H1 (cell line): ENCODE measurements around the gene NEDD4. TPM values are rescaled to one million over a fixed set of nuclear protein-coding genes. Genes with fewer than 3 reads are reported as not detected.

Experiments
- CTCF ChIA-PET: fragments of 300-600 bp; sonication (Branson Sonifier 250); formaldehyde crosslinking; loops from one replicate; lab custom pipeline; 2021; ENCODE audit not compliant: partially characterized antibody; lab: Charles Lee
- POLR2A ChIA-PET: fragments of 300-600 bp; sonication (Branson Sonifier 250); formaldehyde crosslinking; loops from one replicate; lab custom pipeline; 2021; ENCODE audit warnings: inconsistent platforms; ENCODE audit not compliant: partially characterized antibody; lab: Charles Lee
- DNase-seq, 2 experiments: peaks; one replicate each; pipeline versions ENCODE4 v3.0.0 to v3.0.0-alpha.2; 2010 to 2022; ENCODE audit warnings: low spot score in 2 of 2, low read depth in 1 of 2, mixed read lengths in 1 of 2
- FAIRE-seq: peaks from 2 replicates; lab custom pipeline; 2011; peaks lifted over from hg19 to GRCh38; lab: Jason Lieb, UNC
- H2AFZ ChIP-seq: 2 replicates; pipeline ENCODE4 v1.8.1; 2012; ENCODE audit warnings: low read length, inconsistent platforms
- H2AK5ac ChIP-seq: 2 replicates; pipeline ENCODE4 v1.6.1; 2013; ENCODE audit warnings: low read depth, low read length
- H2BK120ac ChIP-seq: replicated peaks from 2 replicates; pipeline ENCODE3; 2013; ENCODE audit warnings: low read depth, low read length, inconsistent platforms
- H2BK12ac ChIP-seq: 2 replicates; pipeline ENCODE4 v1.6.1; 2013; ENCODE audit warnings: low read depth, low read length
- H2BK15ac ChIP-seq: 2 replicates; pipeline ENCODE4 v1.6.1; 2013; ENCODE audit warnings: low read length
- H2BK20ac ChIP-seq: 2 replicates; pipeline ENCODE4 v1.6.1; 2013; ENCODE audit warnings: low read length
- H2BK5ac ChIP-seq: 2 replicates; pipeline ENCODE4 v1.6.1; 2013; ENCODE audit warnings: low read depth, low read length
- H3K14ac ChIP-seq: 2 replicates; pipeline ENCODE4 v1.6.1; 2013; ENCODE audit warnings: inconsistent platforms; ENCODE audit not compliant: insufficient read length
- H3K18ac ChIP-seq: 2 replicates; pipeline ENCODE4 v1.6.1; 2013; ENCODE audit warnings: low read length; ENCODE audit errors: extremely low read depth
- H3K23ac ChIP-seq: 2 replicates; pipeline ENCODE4 v1.6.1; 2013; ENCODE audit warnings: inconsistent platforms; ENCODE audit not compliant: insufficient read length
- H3K23me2 ChIP-seq: 2 replicates; pipeline ENCODE4 v1.6.1; 2013; ENCODE audit warnings: low read depth, low read length
- H3K27ac ChIP-seq: 2 replicates; pipeline ENCODE4 v1.6.1; 2011; ENCODE audit warnings: low read depth, low read length, inconsistent platforms
- H3K27me3 ChIP-seq, 4 experiments: replicated peaks in 1 of 4; 1 replicate in 1 of 4; 2 replicates in 3 of 4; pipeline versions ENCODE4 v1.6.1 to v1.8.1; 2011 to 2013; ENCODE audit warnings: low read length in 3 of 4, mild to moderate bottlenecking in 3 of 4, inconsistent platforms in 2 of 4, mixed read lengths in 2 of 4, moderate library complexity in 1 of 4; ENCODE audit not compliant: control insufficient read depth in 3 of 4, insufficient read depth in 3 of 4; ENCODE audit errors: extremely low read depth in 1 of 4
- H3K36me3 ChIP-seq, 4 experiments: 2 replicates each; pipeline versions ENCODE4 v1.6.1 to v1.8.1; 2011 to 2013; ENCODE audit warnings: mild to moderate bottlenecking in 4 of 4, low read length in 3 of 4, moderate library complexity in 2 of 4, control low read depth in 1 of 4, inconsistent platforms in 1 of 4; ENCODE audit not compliant: insufficient read depth in 4 of 4, control insufficient read depth in 2 of 4
- H3K4ac ChIP-seq: replicated peaks from 2 replicates; pipeline ENCODE3; 2013; ENCODE audit warnings: low read length, low read depth, mixed read lengths, inconsistent platforms; ENCODE audit not compliant: insufficient read length
- H3K4me1 ChIP-seq, 4 experiments: replicated peaks in 1 of 4; 1 replicate in 1 of 4; 2 replicates in 3 of 4; pipeline versions ENCODE4 v1.6.1 to v1.8.1; 2011 to 2013; ENCODE audit warnings: low read length in 3 of 4, inconsistent platforms in 2 of 4, mixed read lengths in 1 of 4; ENCODE audit not compliant: insufficient read depth in 4 of 4, control insufficient read depth in 3 of 4
- H3K4me2 ChIP-seq, 2 experiments: 2 replicates each; pipeline versions ENCODE4 v1.6.1 to v1.8.1; 2011 to 2013; ENCODE audit warnings: low read depth in 2 of 2, low read length in 2 of 2, control low read depth in 1 of 2, inconsistent platforms in 1 of 2, mild to moderate bottlenecking in 1 of 2; ENCODE audit not compliant: insufficient read depth in 1 of 2
- H3K4me3 ChIP-seq, 4 experiments: fragments of 200-600, 300-600 bp in 1 of 4; sonication (generic), shearing (Covaris generic), sonication (Bioruptor Twin) in 1 of 4; 2 replicates each; pipeline versions ENCODE4 v1.5.1 to v1.8.1; 2011 to 2016; ENCODE audit warnings: low read length in 4 of 4, low read depth in 3 of 4, control low read depth in 2 of 4, inconsistent platforms in 2 of 4, mild to moderate bottlenecking in 2 of 4, mixed read lengths in 1 of 4, moderate library complexity in 1 of 4; ENCODE audit not compliant: insufficient read depth in 2 of 4; ENCODE audit errors: extremely low read depth in 1 of 4
- H3K56ac ChIP-seq: replicated peaks from 2 replicates; pipeline ENCODE3; 2013; ENCODE audit warnings: low read depth, mild to moderate bottlenecking, mixed read lengths, low read length, inconsistent platforms; ENCODE audit not compliant: insufficient read length
- H3K79me1 ChIP-seq: 2 replicates; pipeline ENCODE4 v1.6.1; 2013; ENCODE audit warnings: low read depth, low read length, control low read depth
- H3K79me2 ChIP-seq, 2 experiments: 2 replicates each; pipeline versions ENCODE4 v1.6.1 to v1.8.1; 2012 to 2013; ENCODE audit warnings: low read length in 2 of 2, mild to moderate bottlenecking in 2 of 2, inconsistent platforms in 1 of 2; ENCODE audit not compliant: insufficient read depth in 2 of 2, control insufficient read depth in 1 of 2
- H3K9ac ChIP-seq, 4 experiments: replicated peaks in 1 of 4; 1 replicate in 1 of 4; 2 replicates in 3 of 4; pipeline versions ENCODE4 v1.6.1 to v1.8.1; 2011 to 2013; ENCODE audit warnings: low read depth in 3 of 4, low read length in 3 of 4, control low read depth in 2 of 4, mild to moderate bottlenecking in 2 of 4, moderate library complexity in 2 of 4, inconsistent platforms in 1 of 4; ENCODE audit errors: extremely low read depth in 1 of 4
- H3K9me3 ChIP-seq, 2 experiments: 2 replicates each; pipeline versions ENCODE4 v1.6.1 to v1.8.1; 2012 to 2013; ENCODE audit warnings: mild to moderate bottlenecking in 2 of 2, moderate library complexity in 2 of 2, control low read depth in 1 of 2, inconsistent platforms in 1 of 2, low read depth in 1 of 2, low read length in 1 of 2, mixed read lengths in 1 of 2; ENCODE audit not compliant: insufficient read depth in 2 of 2
- H4K20me1 ChIP-seq, 2 experiments: replicated peaks in 1 of 2; 2 replicates each; pipeline versions ENCODE3 to v1.8.1; 2011 to 2013; ENCODE audit warnings: inconsistent platforms in 2 of 2, low read length in 2 of 2, mild to moderate bottlenecking in 1 of 2; ENCODE audit not compliant: insufficient read depth in 2 of 2, control insufficient read depth in 1 of 2
- H4K5ac ChIP-seq: 2 replicates; pipeline ENCODE4 v1.6.1; 2013; ENCODE audit warnings: low read length, low read depth, mixed read lengths, inconsistent platforms; ENCODE audit not compliant: insufficient read length
- H4K8ac ChIP-seq: 2 replicates; pipeline ENCODE4 v1.8.0; 2013; ENCODE audit warnings: mild to moderate bottlenecking, moderate library complexity, low read length, inconsistent platforms; ENCODE audit not compliant: insufficient read depth; ENCODE audit errors: extremely low read depth
- H4K91ac ChIP-seq: replicated peaks from 2 replicates; pipeline ENCODE3; 2013; ENCODE audit warnings: low read length, mixed read lengths, inconsistent platforms; ENCODE audit not compliant: insufficient read length
- CBX8 ChIP-seq: fragments of 300-800, 300-1000 bp; sonication (generic); IDR thresholded peaks from 2 replicates; pipeline ENCODE4 v1.7.1; 2016; ENCODE audit warnings: low read depth, low read length, borderline replicate concordance
- CEBPB ChIP-seq: IDR thresholded peaks from 2 replicates; pipeline ENCODE4 v1.6.1; 2012; ENCODE audit warnings: low read depth, low read length
- CHD1 ChIP-seq: IDR thresholded peaks from 2 replicates; pipeline ENCODE4 v1.6.1; 2012; ENCODE audit warnings: low read depth, low read length, improper control_type of control experiment
- EP300 ChIP-seq, 2 experiments: IDR thresholded peaks; 1 replicate in 1 of 2; 2 replicates in 1 of 2; pipeline ENCODE4 v1.6.1; 2011 to 2012; ENCODE audit warnings: low read depth in 2 of 2, low read length in 2 of 2, mild to moderate bottlenecking in 2 of 2, borderline replicate concordance in 1 of 2, inconsistent platforms in 1 of 2, moderate library complexity in 1 of 2
- FOSL1 ChIP-seq: IDR thresholded peaks from 2 replicates; pipeline ENCODE4 v1.6.1; 2011; ENCODE audit warnings: mild to moderate bottlenecking, low read depth, low read length, moderate library complexity; ENCODE audit not compliant: insufficient read depth
- HDAC6 ChIP-seq: IDR thresholded peaks from one replicate; pipeline ENCODE4 v1.7.1; 2012; ENCODE audit warnings: low read depth, mild to moderate bottlenecking, inconsistent platforms, low read length, moderate library complexity
- JUN ChIP-seq: IDR thresholded peaks from 2 replicates; pipeline ENCODE4 v1.6.1; 2011; ENCODE audit warnings: low read depth, mild to moderate bottlenecking, improper control_type of control experiment, low read length
- JUND ChIP-seq: IDR thresholded peaks from 2 replicates; pipeline ENCODE4 v1.6.1; 2011; ENCODE audit warnings: mild to moderate bottlenecking, improper control_type of control experiment, low read length
- KDM4A ChIP-seq: IDR thresholded peaks from one replicate; pipeline ENCODE4 v1.7.1; 2012; ENCODE audit warnings: low read depth, mild to moderate bottlenecking, moderate library complexity, low read length, inconsistent platforms; ENCODE audit not compliant: severe bottlenecking
- RBBP5 ChIP-seq: IDR thresholded peaks from 2 replicates; pipeline ENCODE4 v1.7.1; 2012; ENCODE audit warnings: low read depth, mild to moderate bottlenecking, inconsistent platforms, low read length, moderate library complexity, borderline replicate concordance
- RXRA ChIP-seq: IDR thresholded peaks from 2 replicates; pipeline ENCODE4 v1.6.1; 2011; ENCODE audit warnings: low read depth, mild to moderate bottlenecking, low read length, moderate library complexity; ENCODE audit not compliant: insufficient read depth
- SP4 ChIP-seq: IDR thresholded peaks from 2 replicates; pipeline ENCODE4 v1.6.1; 2012; ENCODE audit warnings: low read length, inconsistent platforms
- ZNF274 ChIP-seq: IDR thresholded peaks from 2 replicates; pipeline ENCODE4 v1.7.0; 2012; ENCODE audit warnings: low read length, borderline replicate concordance; ENCODE audit errors: extremely low read depth
- WGBS, 2 experiments: shearing (Covaris generic) in 1 of 2; methylation state at CpG; one replicate each; pipeline versions ENCODE4 v1.1.6 to v1.1.7; 2013 to 2015; ENCODE audit warnings: low lambda C conversion rate in 2 of 2, mixed read lengths in 2 of 2, inconsistent platforms in 1 of 2, low coverage in 1 of 2, missing lambda C conversion rate in 1 of 2; ENCODE audit not compliant: insufficient replicate concordance in 2 of 2, insufficient coverage in 1 of 2, insufficient read length in 1 of 2; ENCODE audit errors: extremely low coverage in 1 of 2, missing lambda C conversion rate in 1 of 2; 5-methylcytosine and 5-hydroxymethylcytosine counted together
- polyA plus RNA-seq, 7 experiments: library from polyadenylated mRNA; depleted of rRNA in 3 of 7; stranded (reverse) in 5 of 7; unstranded in 2 of 7; fragments of >200 nt in 5 of 7; fragments of 200-250 nt in 2 of 7; gene quantifications; 1 replicate in 5 of 7; 2 replicates in 1 of 7; 4 replicates in 1 of 7; pipeline versions ENCODE4 v1.2.1 to v1.2.3, GENCODE V29; 2011 to 2013; ENCODE audit warnings: missing spikeins in 2 of 7, mixed read lengths in 2 of 7
- total RNA-seq: library from RNA; stranded (reverse); fragmentation: NEBNext Ultra II Directional; extraction: Animal tissue kit (Norgen Biotek cat#: 25700); gene quantifications from 2 replicates; pipeline ENCODE4 v1.2.1, GENCODE V29; 2021

NEDD4 gene
- total and polyA plus RNA-seq, 2 of the 8 experiments (the other 6 are each of a cell fraction or from before 2014, with no cell fraction given): 0.95 to 3.9 TPM

DNA sequence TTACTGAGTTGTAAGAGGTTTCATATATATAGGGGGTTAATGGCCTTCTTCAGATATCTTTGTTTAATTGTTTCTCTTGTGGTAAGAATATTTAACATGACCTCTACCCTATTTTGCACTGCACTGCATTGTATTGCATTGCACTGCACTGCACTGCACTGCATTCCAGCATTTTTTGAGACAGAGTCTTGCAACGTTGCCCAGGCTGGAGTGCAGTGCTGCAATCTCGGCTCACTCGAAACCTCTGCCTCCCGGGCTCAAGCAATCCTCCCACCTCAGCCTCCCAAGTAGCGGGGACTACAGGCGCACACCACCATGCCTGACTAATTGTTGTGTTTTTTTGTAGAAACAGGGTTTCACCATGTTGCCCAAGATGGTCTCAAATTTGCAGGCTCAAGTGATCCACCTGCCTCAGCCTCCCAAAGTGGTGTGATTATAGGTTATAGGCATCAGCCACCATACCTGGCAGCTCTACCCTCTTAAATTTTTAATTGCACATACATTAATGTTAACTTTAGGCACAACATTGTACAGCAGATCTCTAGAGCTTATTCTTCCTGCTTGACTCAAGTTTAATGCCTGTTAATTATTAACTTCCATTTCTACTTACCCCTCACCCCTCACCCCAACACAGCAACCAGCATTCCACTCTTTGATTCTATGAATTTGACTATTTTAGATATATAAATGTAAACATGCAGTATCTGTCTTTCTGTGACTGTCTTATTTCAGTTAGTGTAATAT is 38.4 kb downstream of the NEDD4 start:
- DNase-seq: no peak
- Histone ChIP-seq H2AK5ac (no peak overlapping the region), H3K27ac (no peak overlapping the region), H3K23ac (no peak overlapping the region), H3K4ac (no peak overlapping the region), H3K56ac (no peak overlapping the region), H4K5ac (no peak overlapping the region), H3K36me3 (no peaks in the 10 kb centered on the region), H2BK120ac (no peak overlapping the region), H3K4me3 (no peak overlapping the region), H4K91ac (no peak overlapping the region), H3K14ac (no peak overlapping the region), H3K9ac (no peak overlapping the region), H3K4me2 (no peak overlapping the region), H3K23me2 (no peaks in the 10 kb centered on the region), H4K8ac (no peak overlapping the region), H3K79me2 (no peaks in the 10 kb centered on the region), H4K20me1 (no peaks in the 10 kb centered on the region), H2BK12ac (no peak overlapping the region), H3K79me1 (no peaks in the 10 kb centered on the region), H3K27me3 (no peaks in the 10 kb centered on the region), H3K18ac (no peak overlapping the region), H2BK15ac (no peak overlapping the region), H2AFZ (no peak overlapping the region), H2BK20ac (no peak overlapping the region), H3K4me1 (no peaks in the 10 kb centered on the region), H2BK5ac (no peak overlapping the region), H3K9me3 (no peaks in the 10 kb centered on the region)
- ChIA-PET CTCF (no interaction called here), POLR2A (interaction anchor here (0.6 kb wide), 1 partner anchor 274 kb away, joined by 3 read pairs; no protein-coding TSS in a partner anchor)
- FAIRE-seq: no peak
- WGBS, 2 experiments: 97% methylated on average over 6 of the region's 6 CpGs; no CpG with 5 or more reads in 1 of the 2 experiments
- TF ChIP-seq RXRA: no peak
- no peak for TF ChIP-seq RBBP5
- TF ChIP-seq FOSL1: no peak
- no peak for TF ChIP-seq JUND
- no peak for TF ChIP-seq SP4
- TF ChIP-seq JUN: no peak
- TF ChIP-seq ZNF274: no peak
- no peak for TF ChIP-seq CEBPB
- TF ChIP-seq CHD1: no peak
- no peak for TF ChIP-seq HDAC6
- no peak for TF ChIP-seq EP300 (IDR thresholded peaks at IDR 0.05; ENCODE audit: borderline replicate concordance in 1 of 2, low read depth in 2 of 2, low read length in 2 of 2)
- TF ChIP-seq KDM4A: no peak
- TF ChIP-seq CBX8: no peak
